GM18868 (cell line): ENCODE results near the gene IPO4.

ENCODE experiments used
- ATAC-seq: cut with Tn5 transposase; IDR thresholded peaks from one replicate; pipeline ENCODE4 v1.9.1; 2021; ENCODE audit warnings: mild to moderate bottlenecking, moderate library complexity; ENCODE audit not compliant: unreplicated experiment

The IPO4 gene

GRCh38 chr14:24178399-24179178 is 10.0 kb downstream of the IPO4 start:
- ATAC-seq: no peak

- ATAC-seq: no peak
Measured at GRCh38 chr14:24177891-24178290, 10.7 kb downstream of the IPO4 start.

- ATAC-seq: no peak
Measured at GRCh38 chr14:24177041-24177825, 11.4 kb downstream of the IPO4 start.

GRCh38 chr14:24176599-24176998 is 12.0 kb downstream of the IPO4 start:
- no peak for ATAC-seq

GRCh38 chr14:24172871-24173281 is 15.7 kb downstream of the IPO4 start:
- ATAC-seq: no peak

- no peak for ATAC-seq
Measured at GRCh38 chr14:24172261-24172860, 16.3 kb downstream of the IPO4 start.

GRCh38 chr14:24171422-24172260 is 17.0 kb downstream of the IPO4 start, which contains the start of gene REC8:
TSS of gene REC8 (plus strand) at chr14:24172080. CDS start at chr14:24172553, 473 bp downstream.
- peak; percentile 88 for ATAC-seq

GRCh38 chr14:24167469-24168114 is 21.0 kb downstream of the IPO4 start:
- ATAC-seq: no peak

- ATAC-seq: no peak
Measured at GRCh38 chr14:24165785-24166184, 22.8 kb downstream of the IPO4 start.

- ATAC-seq: no peak
Measured at GRCh38 chr14:24164518-24164991, 24.1 kb downstream of the IPO4 start.

GRCh38 chr14:24162093-24162492 is 26.5 kb downstream of the IPO4 start:
- ATAC-seq: no peak

GRCh38 chr14:24160850-24161804 is 27.5 kb downstream of the IPO4 start, which contains the start of gene IRF9:
TSS of gene IRF9 (plus strand) at chr14:24161265. CDS start at chr14:24162145, 880 bp downstream.
- ATAC-seq: peak; percentile 72

GRCh38 chr14:24160499-24160849 is 28.1 kb downstream of the IPO4 start:
- no peak for ATAC-seq

- no peak for ATAC-seq
Measured at GRCh38 chr14:24159777-24160498, 28.7 kb downstream of the IPO4 start.

- ATAC-seq: no peak
Measured at GRCh38 chr14:24157331-24157730, 31.3 kb downstream of the IPO4 start.

GRCh38 chr14:24156840-24157239 is 31.8 kb downstream of the IPO4 start:
- no peak for ATAC-seq

GRCh38 chr14:24155100-24155499 is 33.5 kb downstream of the IPO4 start:
- ATAC-seq: no peak

- ATAC-seq: no peak
Measured at GRCh38 chr14:24151404-24152080, 37.1 kb downstream of the IPO4 start.
